ENCODE data around the gene CAMKV. TPM values are rescaled to one million over a fixed set of nuclear protein-coding genes. Genes with fewer than 3 reads are reported as not detected.
A peak's percentile ranks its signal among the peaks of the same experiment; 100 is the strongest.

The CAMKV gene
- total RNA-seq, 1 donor from 2014 or later: 12.1 TPM

DNA sequence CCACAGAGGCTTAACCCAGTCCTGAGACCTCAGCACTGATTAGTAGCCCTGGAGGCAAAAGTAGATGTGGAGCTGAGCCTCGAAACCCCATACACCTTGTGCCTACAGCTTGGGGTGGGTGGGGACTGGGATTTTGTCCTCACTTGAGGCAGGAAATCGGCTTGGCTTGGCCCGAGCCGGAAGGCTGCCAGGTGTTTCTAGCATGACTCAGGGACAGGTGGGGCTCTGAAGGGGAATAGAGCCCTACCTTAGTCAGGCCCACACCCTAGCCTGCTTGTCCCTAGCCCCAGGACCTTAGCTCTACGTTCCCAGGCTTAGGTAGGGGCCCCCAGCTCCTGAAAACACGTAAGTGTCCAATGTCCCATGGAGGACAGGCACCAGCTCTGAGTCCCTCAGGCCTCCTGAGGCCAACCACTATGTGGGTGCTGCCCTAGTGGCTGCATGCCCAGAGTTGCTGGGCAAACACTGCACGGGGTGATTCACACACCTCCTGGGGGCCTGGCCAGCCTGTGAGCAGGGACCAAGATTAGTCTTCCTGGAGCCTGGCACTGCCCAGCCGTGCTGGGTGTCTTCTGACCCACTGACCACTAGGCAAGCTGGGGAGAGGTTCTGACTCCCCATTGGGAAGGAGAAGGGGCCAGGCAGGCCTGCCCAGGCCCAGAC, 30.9 kb upstream of the CAMKV start:
- TF ChIP-seq, protein P1, sequence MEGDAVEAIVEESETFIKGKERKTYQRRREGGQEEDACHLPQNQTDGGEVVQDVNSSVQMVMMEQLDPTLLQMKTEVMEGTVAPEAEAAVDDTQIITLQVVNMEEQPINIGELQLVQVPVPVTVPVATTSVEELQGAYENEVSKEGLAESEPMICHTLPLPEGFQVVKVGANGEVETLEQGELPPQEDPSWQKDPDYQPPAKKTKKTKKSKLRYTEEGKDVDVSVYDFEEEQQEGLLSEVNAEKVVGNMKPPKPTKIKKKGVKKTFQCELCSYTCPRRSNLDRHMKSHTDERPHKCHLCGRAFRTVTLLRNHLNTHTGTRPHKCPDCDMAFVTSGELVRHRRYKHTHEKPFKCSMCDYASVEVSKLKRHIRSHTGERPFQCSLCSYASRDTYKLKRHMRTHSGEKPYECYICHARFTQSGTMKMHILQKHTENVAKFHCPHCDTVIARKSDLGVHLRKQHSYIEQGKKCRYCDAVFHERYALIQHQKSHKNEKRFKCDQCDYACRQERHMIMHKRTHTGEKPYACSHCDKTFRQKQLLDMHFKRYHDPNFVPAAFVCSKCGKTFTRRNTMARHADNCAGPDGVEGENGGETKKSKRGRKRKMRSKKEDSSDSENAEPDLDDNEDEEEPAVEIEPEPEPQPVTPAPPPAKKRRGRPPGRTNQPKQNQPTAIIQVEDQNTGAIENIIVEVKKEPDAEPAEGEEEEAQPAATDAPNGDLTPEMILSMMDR (IDR thresholded peaks at IDR 0.05): no peak
- no peak for TF ChIP-seq EZH2phosphoT487 (IDR thresholded peaks at IDR 0.05)
- Histone ChIP-seq H3K36me3 (no peaks in the 10 kb centered on the region), H3K27ac (no peak overlapping the region), H3K4me3 (no peak overlapping the region), H3K79me2 (ENCODE audit: low read depth) (no peaks in the 10 kb centered on the region), H3K4me2 (no peak overlapping the region), H3F3A (ENCODE audit: low read depth) (peaks cover 7% of the 10 kb centered on the region), H3K4me1 (no peaks in the 10 kb centered on the region), H4K20me1 (ENCODE audit: low read depth) (no peaks in the 10 kb centered on the region), H3K9me3 (ENCODE audit: low read depth) (no peaks in the 10 kb centered on the region), H3K9ac (no peak overlapping the region), H3K27me3 (peaks cover 6% of the 10 kb centered on the region), H2AFZ (replicated peaks) (no peak overlapping the region)
- no peak for DNase-seq (ENCODE audit: low spot score)
- Mint-ChIP-seq H3K4me3 (no peak overlapping the region), H3K27me3 (ENCODE audit: insufficient read depth, low read depth) (peaks cover 9% of the 10 kb centered on the region), H3K27ac (no peak overlapping the region), H3K4me1 (peaks cover 3% of the 10 kb centered on the region), H3K9me3 (no peaks in the 10 kb centered on the region), H3K36me3 (no peaks in the 10 kb centered on the region)

DNA sequence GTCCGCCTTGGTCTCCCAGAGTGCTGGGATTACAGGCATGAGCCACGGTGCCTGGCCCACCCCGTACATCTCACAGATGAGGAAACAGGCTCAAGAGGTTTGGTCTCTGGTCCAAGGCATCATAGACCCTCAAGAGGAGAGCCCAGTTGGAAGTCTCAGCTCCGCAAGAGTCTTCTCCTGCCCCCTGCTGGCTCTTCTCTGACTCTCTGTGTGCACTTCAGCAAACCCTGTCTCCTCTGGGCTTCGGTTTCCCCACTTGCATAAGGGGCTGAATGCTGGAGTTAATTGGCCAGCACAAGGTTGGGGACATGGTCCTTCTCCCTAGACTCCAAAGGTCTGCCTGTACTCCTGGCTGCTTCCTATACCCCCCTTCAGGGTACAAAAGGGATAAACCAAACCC, 30.1 kb upstream of the CAMKV start:
- Histone ChIP-seq H3K36me3 (no peaks in the 10 kb centered on the region), H3K27ac (no peak overlapping the region), H3K79me2 (ENCODE audit: low read depth) (no peaks in the 10 kb centered on the region), H3K4me2 (no peak overlapping the region), H3K9ac (no peak overlapping the region), H3F3A (ENCODE audit: low read depth) (peaks cover 7% of the 10 kb centered on the region), H4K20me1 (ENCODE audit: low read depth) (no peaks in the 10 kb centered on the region), H3K4me3 (no peak overlapping the region), H3K27me3 (peaks cover 6% of the 10 kb centered on the region), H2AFZ (replicated peaks) (no peak overlapping the region), H3K9me3 (ENCODE audit: low read depth) (no peaks in the 10 kb centered on the region), H3K4me1 (no peaks in the 10 kb centered on the region)
- H3K27ac Mint-ChIP-seq: no peak overlapping the region
- TF ChIP-seq, protein P1 (IDR thresholded peaks at IDR 0.05): peak; percentile 54
- no peak for TF ChIP-seq EZH2 (IDR thresholded peaks at IDR 0.05)
- peak; percentile 70 for DNase-seq (ENCODE audit: low spot score)
- peaks cover 9% of the 10 kb centered on the region for H3K27me3 Mint-ChIP-seq (ENCODE audit: insufficient read depth, low read depth)
- H3K4me1 Mint-ChIP-seq: peaks cover 3% of the 10 kb centered on the region
- H3K9me3 Mint-ChIP-seq: no peaks in the 10 kb centered on the region
- no peak overlapping the region for H3K4me3 Mint-ChIP-seq
- no peaks in the 10 kb centered on the region for H3K36me3 Mint-ChIP-seq

DNA sequence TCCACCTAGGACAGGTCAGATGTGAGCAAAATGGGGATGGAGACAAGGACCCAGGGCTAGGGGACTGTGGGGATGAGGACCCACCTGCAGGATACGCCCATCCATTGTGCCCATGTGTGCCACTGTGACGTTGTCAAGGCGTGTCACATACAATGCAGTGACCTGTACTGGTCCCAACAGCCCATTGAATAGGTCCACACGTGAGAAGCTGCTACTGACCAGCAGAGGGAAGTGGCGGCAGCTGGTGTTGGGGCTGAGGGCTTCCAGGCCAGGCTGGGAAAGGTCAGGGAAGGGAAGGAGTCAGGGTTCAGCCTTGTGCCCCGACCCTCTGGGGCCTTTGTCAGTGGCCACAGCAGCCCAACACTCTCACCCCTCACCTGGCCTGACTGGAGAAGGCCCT, 29.3 kb upstream of the CAMKV start:
- Histone ChIP-seq H3K27me3 (peaks cover 6% of the 10 kb centered on the region), H2AFZ (replicated peaks) (no peak overlapping the region), H3K36me3 (no peaks in the 10 kb centered on the region), H3K4me3 (no peak overlapping the region), H3K4me1 (no peaks in the 10 kb centered on the region), H3K9me3 (ENCODE audit: low read depth) (no peaks in the 10 kb centered on the region), H3K4me2 (no peak overlapping the region), H3F3A (ENCODE audit: low read depth) (peaks cover 7% of the 10 kb centered on the region), H3K27ac (no peak overlapping the region), H3K9ac (no peak overlapping the region), H3K79me2 (ENCODE audit: low read depth) (no peaks in the 10 kb centered on the region), H4K20me1 (ENCODE audit: low read depth) (no peaks in the 10 kb centered on the region)
- peaks cover 2% of the 10 kb centered on the region for H3K4me1 Mint-ChIP-seq
- TF ChIP-seq EZH2 (IDR thresholded peaks at IDR 0.05): no peak
- H3K36me3 Mint-ChIP-seq: no peaks in the 10 kb centered on the region
- no peaks in the 10 kb centered on the region for H3K9me3 Mint-ChIP-seq
- peaks cover 9% of the 10 kb centered on the region for H3K27me3 Mint-ChIP-seq (ENCODE audit: insufficient read depth, low read depth)
- H3K27ac Mint-ChIP-seq: no peak overlapping the region
- no peak for DNase-seq (ENCODE audit: low spot score)
- no peak overlapping the region for H3K4me3 Mint-ChIP-seq

DNA sequence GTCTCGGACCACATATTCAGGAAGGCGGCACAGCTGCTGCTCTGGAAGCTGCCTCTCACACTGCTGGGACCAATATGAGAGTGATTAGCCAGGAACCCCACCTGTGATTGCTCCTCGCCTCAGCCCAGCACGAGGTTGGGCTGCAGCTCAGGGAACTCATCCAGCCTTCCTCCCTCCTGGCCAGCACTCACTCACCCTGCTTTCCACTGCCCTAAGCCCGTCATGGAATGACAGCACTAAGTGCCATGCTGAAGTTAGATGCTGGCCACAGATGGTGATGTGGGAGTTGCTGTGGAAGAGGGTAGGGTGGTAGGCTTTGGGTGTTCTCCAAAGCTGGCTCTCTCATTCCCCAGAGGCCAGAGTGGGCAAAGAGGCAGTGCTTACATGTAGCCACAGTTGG, 26.6 kb upstream of the CAMKV start:
- Mint-ChIP-seq H3K27ac (no peak overlapping the region), H3K9me3 (no peaks in the 10 kb centered on the region), H3K4me1 (no peaks in the 10 kb centered on the region), H3K4me3 (no peak overlapping the region), H3K27me3 (ENCODE audit: insufficient read depth, low read depth) (peaks cover 11% of the 10 kb centered on the region), H3K36me3 (no peaks in the 10 kb centered on the region)
- Histone ChIP-seq H3K9me3 (ENCODE audit: low read depth) (no peaks in the 10 kb centered on the region), H3K4me3 (no peak overlapping the region), H3F3A (ENCODE audit: low read depth) (no peaks in the 10 kb centered on the region), H3K36me3 (no peaks in the 10 kb centered on the region), H3K27ac (no peak overlapping the region), H4K20me1 (ENCODE audit: low read depth) (no peaks in the 10 kb centered on the region), H3K27me3 (no peaks in the 10 kb centered on the region), H2AFZ (replicated peaks) (no peak overlapping the region), H3K4me2 (no peak overlapping the region), H3K9ac (no peak overlapping the region), H3K4me1 (no peaks in the 10 kb centered on the region), H3K79me2 (ENCODE audit: low read depth) (no peaks in the 10 kb centered on the region)
- TF ChIP-seq EZH2 (IDR thresholded peaks at IDR 0.05) (no peak), EZH2phosphoT487 (IDR thresholded peaks at IDR 0.05) (no peak)
- TF ChIP-seq, protein P1 (IDR thresholded peaks at IDR 0.05): no peak
- no peak for DNase-seq (ENCODE audit: low spot score)
